Parathyroid adenoma (tissue), 2 donors: ENCODE measurements around the gene C20orf141.
"Not testable (repeated sequence)": the region's sequence is repeated elsewhere in the genome, so short reads cannot be mapped to it uniquely, and the experiment has no call there.

Experiments
- H2AFZ ChIP-seq: fragments of 300-600 bp; sonication (generic); one replicate; pipeline ENCODE4 v1.7.0; 2017; ENCODE audit warnings: antibody characterized with exemption, mild to moderate bottlenecking
- H3K27ac ChIP-seq: fragments of 300-600 bp; sonication (generic); one replicate; pipeline ENCODE4 v1.7.0; 2017
- H3K27me3 ChIP-seq: fragments of 300-600 bp; sonication (generic); one replicate; pipeline ENCODE4 v1.7.0; 2017; ENCODE audit warnings: low read length; ENCODE audit not compliant: control insufficient read depth, insufficient read depth
- H3K36me3 ChIP-seq: fragments of 300-600 bp; sonication (generic); one replicate; pipeline ENCODE4 v1.7.0; 2017; ENCODE audit warnings: low read length; ENCODE audit not compliant: control insufficient read depth, insufficient read depth
- H3K4me1 ChIP-seq: fragments of 300-600 bp; sonication (generic); one replicate; pipeline ENCODE4 v1.7.0; 2017; ENCODE audit warnings: control low read depth
- H3K4me2 ChIP-seq: fragments of 300-600 bp; sonication (generic); one replicate; pipeline ENCODE4 v1.7.0; 2017; ENCODE audit warnings: low read length
- H3K4me3 ChIP-seq: fragments of 300-600 bp; sonication (generic); one replicate; pipeline ENCODE4 v1.7.0; 2017; ENCODE audit warnings: low read depth, low read length
- H3K79me2 ChIP-seq: fragments of 300-600 bp; sonication (generic); one replicate; pipeline ENCODE4 v1.7.0; 2017; ENCODE audit warnings: control low read depth
- H3K9ac ChIP-seq: fragments of 300-600 bp; sonication (generic); one replicate; pipeline ENCODE4 v1.7.0; 2017; ENCODE audit warnings: mild to moderate bottlenecking
- H3K9me3 ChIP-seq: fragments of 300-600 bp; sonication (generic); one replicate; pipeline ENCODE4 v1.7.0; 2017; ENCODE audit warnings: low read length; ENCODE audit not compliant: control insufficient read depth
- CTCF ChIP-seq: fragments of 300-600 bp; sonication (generic); IDR thresholded peaks from one replicate; pipeline ENCODE4 v1.7.0; 2017; ENCODE audit warnings: antibody characterized with exemption, mild to moderate bottlenecking
- donor health status: primary hyperparathyroidism.

C20orf141 gene

DNA sequence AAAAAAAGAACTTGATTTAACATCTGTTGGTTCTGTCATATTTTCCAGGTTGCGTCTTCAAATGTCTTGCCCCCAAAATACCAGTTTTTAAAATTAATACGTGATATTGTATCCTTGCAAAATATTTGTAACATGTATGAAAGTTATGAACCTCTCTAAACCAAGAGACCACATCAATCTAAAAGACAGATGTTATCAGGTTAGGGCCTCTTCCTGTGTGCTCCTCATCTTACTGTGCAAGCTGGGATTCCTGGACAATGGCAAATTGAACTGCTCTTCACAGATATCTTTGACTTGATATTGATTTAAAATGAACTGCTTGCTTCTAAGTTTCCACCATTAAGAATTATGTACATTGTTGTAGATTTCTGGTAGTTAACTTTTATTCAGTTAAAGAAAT, 11.0 kb downstream of the C20orf141 start:
- no peak overlapping the region for H3K27ac ChIP-seq
- no peak overlapping the region for H3K4me2 ChIP-seq
- no peaks in the 10 kb centered on the region for H3K4me1 ChIP-seq
- no peak overlapping the region for H3K9ac ChIP-seq
- H3K27me3 ChIP-seq: no peaks in the 10 kb centered on the region
- TF ChIP-seq CTCF: no peak
- no peaks in the 10 kb centered on the region for H3K9me3 ChIP-seq
- no peak overlapping the region for H2AFZ ChIP-seq
- no peaks in the 10 kb centered on the region for H3K36me3 ChIP-seq
- no peak overlapping the region for H3K4me3 ChIP-seq
- H3K79me2 ChIP-seq: no peaks in the 10 kb centered on the region

DNA sequence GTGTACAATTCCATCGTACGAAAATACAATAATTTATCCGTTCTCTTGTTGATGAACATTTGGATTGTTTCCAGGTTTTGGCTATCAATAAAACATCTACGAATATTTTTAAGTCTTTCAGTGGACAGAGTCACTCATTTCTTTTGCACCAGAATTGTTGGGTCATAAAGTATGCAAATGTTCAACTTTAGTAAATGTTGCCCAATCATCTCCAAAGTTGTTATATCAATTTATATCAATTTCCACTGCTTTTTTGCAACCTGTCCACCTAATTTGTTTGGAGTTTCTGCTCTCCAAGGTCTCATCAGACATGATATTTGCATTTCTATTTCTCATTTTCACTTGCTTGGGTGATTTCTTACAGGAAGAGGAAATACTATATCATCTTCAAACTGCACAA, 11.9 kb downstream of the C20orf141 start:
- Histone ChIP-seq H3K9ac (no peak overlapping the region), H2AFZ (no peak overlapping the region), H3K27me3 (no peaks in the 10 kb centered on the region), H3K36me3 (no peaks in the 10 kb centered on the region), H3K27ac (no peak overlapping the region), H3K4me1 (no peaks in the 10 kb centered on the region), H3K9me3 (no peaks in the 10 kb centered on the region), H3K79me2 (no peaks in the 10 kb centered on the region), H3K4me2 (no peak overlapping the region), H3K4me3 (no peak overlapping the region)
- TF ChIP-seq CTCF: no peak

DNA sequence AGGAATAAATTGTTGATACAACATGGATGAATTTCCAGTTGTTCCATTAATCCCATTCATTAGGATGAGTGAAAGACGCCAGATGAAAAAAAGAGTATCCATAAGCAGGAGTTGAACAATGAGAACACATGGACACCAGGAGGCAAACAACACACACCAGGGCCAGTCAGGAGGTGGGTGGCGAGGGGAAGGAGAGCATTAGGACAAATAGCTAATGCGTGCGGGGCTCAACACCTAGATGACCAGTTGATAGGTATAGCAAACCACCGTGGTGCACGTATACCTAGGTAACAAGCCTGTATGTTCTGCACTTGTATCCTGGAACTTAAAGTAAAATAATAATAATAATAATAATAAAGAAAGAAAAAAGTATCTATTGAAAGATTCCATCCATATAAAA, 14.6 kb downstream of the C20orf141 start:
- no peak overlapping the region for H3K4me3 ChIP-seq
- H3K4me1 ChIP-seq: no peaks in the 10 kb centered on the region
- H3K9me3 ChIP-seq: no peaks in the 10 kb centered on the region
- no peak overlapping the region for H3K9ac ChIP-seq
- no peak for TF ChIP-seq CTCF
- no peaks in the 10 kb centered on the region for H3K27me3 ChIP-seq
- no peaks in the 10 kb centered on the region for H3K36me3 ChIP-seq
- no peaks in the 10 kb centered on the region for H3K79me2 ChIP-seq
- no peak overlapping the region for H2AFZ ChIP-seq
- no peak overlapping the region for H3K27ac ChIP-seq
- no peak overlapping the region for H3K4me2 ChIP-seq

- not testable (repeated sequence) for H3K4me2 ChIP-seq, H3K9me3 ChIP-seq, H2AFZ ChIP-seq, H3K27ac ChIP-seq, H3K79me2 ChIP-seq, H3K4me1 ChIP-seq, H3K9ac ChIP-seq, H3K4me3 ChIP-seq, H3K27me3 ChIP-seq, H3K36me3 ChIP-seq
These were observed 16.4 kb downstream of the C20orf141 start for GRCh38 chr20:2831206-2831605.

DNA sequence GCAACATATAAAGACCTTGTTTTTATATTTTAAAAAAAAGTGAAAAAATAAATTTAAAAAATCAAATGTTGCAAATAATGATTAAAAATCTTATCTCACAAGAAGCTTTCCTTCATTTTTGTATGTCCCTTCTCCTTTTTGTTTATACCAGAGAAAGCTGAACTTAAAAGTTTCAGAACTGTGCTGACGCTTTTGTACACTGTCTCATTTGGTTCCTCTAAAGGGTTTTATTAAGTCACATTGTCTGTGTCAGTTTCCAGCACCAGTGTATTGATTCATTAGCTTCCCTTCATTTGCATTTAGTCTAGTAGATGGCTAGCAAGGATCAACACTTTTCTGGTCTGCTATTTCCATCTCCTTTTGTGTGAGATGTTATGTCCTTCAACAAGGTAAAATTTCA, 19.0 kb downstream of the C20orf141 start:
- Histone ChIP-seq H3K27ac (no peak overlapping the region), H3K27me3 (no peaks in the 10 kb centered on the region), H3K4me2 (no peak overlapping the region), H3K79me2 (no peaks in the 10 kb centered on the region), H3K4me1 (no peaks in the 10 kb centered on the region), H3K9ac (no peak overlapping the region), H3K36me3 (no peaks in the 10 kb centered on the region), H3K4me3 (no peak overlapping the region), H3K9me3 (no peaks in the 10 kb centered on the region), H2AFZ (no peak overlapping the region)
- TF ChIP-seq CTCF: no peak
